HepG2 (cell line): ENCODE data around the gene EIF1AD. TPM values are rescaled to one million over a fixed set of nuclear protein-coding genes. Genes with fewer than 3 reads are reported as not detected.

Experiments
- ATF7-NPFF ChIP-seq: sonication (generic); formaldehyde crosslinking; IDR thresholded peaks from 2 replicates; pipeline ENCODE4 v1.8.1; 2023; ENCODE audit warnings: mild to moderate bottlenecking, low read depth, missing genetic modification reagents, moderate library complexity
- BHLHE40 ChIP-seq: IDR thresholded peaks from 2 replicates; pipeline ENCODE4 v1.6.1; 2011; ENCODE audit warnings: low read length, improper control_type of control experiment
- BRCA1 ChIP-seq: sonication (generic); formaldehyde crosslinking; IDR thresholded peaks from 2 replicates; pipeline ENCODE4 v1.4.0; 2020; ENCODE audit warnings: missing genetic modification reagents
- EHMT2 ChIP-seq: fragments of 200-600 bp; sonication (generic); IDR thresholded peaks from 2 replicates; pipeline ENCODE4 v1.7.0; 2017; ENCODE audit warnings: antibody characterized with exemption, low read depth, low read length, borderline replicate concordance
- ERF ChIP-seq: IDR thresholded peaks from 2 replicates; pipeline ENCODE4 v1.6.1; 2018; ENCODE audit warnings: missing biosample characterization, missing genetic modification reagents
- FOXA3 ChIP-seq: IDR thresholded peaks from 2 replicates; pipeline ENCODE4 v1.6.1; 2016; ENCODE audit warnings: missing genetic modification reagents, missing compliant biosample characterization
- FOXO4 ChIP-seq: sonication (generic); formaldehyde crosslinking; conservative IDR thresholded peaks from 2 replicates; pipeline ENCODE4 v1.8.1; 2023; ENCODE audit warnings: missing genetic modification reagents
- GATAD1 ChIP-seq: IDR thresholded peaks from 2 replicates; pipeline ENCODE4 v1.6.1; 2016; ENCODE audit warnings: missing genetic modification reagents, missing compliant biosample characterization
- HNRNPLL ChIP-seq: fragments of 200-400 bp; formaldehyde crosslinking; IDR thresholded peaks from 2 replicates; pipeline ENCODE4 v1.6.1; 2017; ENCODE audit warnings: mild to moderate bottlenecking, low read depth, low read length; ENCODE audit not compliant: poor library complexity, severe bottlenecking
- TBP ChIP-seq: sonication (generic); formaldehyde crosslinking; IDR thresholded peaks from 2 replicates; pipeline ENCODE4 v1.5.0; 2020; ENCODE audit warnings: missing genetic modification reagents
- ZBTB25 ChIP-seq: IDR thresholded peaks from 2 replicates; pipeline ENCODE4 v1.6.1; 2018; ENCODE audit warnings: missing genetic modification reagents
- ZBTB39 ChIP-seq: sonication (generic); formaldehyde crosslinking; IDR thresholded peaks from 2 replicates; pipeline ENCODE4 v1.5.0; 2020; ENCODE audit warnings: missing genetic modification reagents
- ZNF550 ChIP-seq: sonication (generic); formaldehyde crosslinking; IDR thresholded peaks from 2 replicates; pipeline ENCODE4 v1.4.0; 2020; ENCODE audit warnings: mild to moderate bottlenecking, missing genetic modification reagents, borderline replicate concordance
- ZNF678 ChIP-seq: sonication (generic); formaldehyde crosslinking; IDR thresholded peaks from 2 replicates; pipeline ENCODE4 v1.4.0; 2020; ENCODE audit warnings: mild to moderate bottlenecking, missing genetic modification reagents
- polyA plus RNA-seq, 8 experiments: library from polyadenylated mRNA; depleted of rRNA in 3 of 8; stranded (reverse) in 7 of 8; unstranded in 1 of 8; fragments of >200 nt; fragmentation: Illumina TruSeq in 4 of 8; extraction: Trizol in 4 of 8; gene quantifications; 2 replicates each; pipeline versions ENCODE4 v1.2.1 to v1.2.3, GENCODE V29; 2011 to 2016; ENCODE audit warnings: low read depth in 4 of 8, missing spikeins in 1 of 8, mixed read lengths in 1 of 8; ENCODE audit not compliant: insufficient read depth in 1 of 8
- total RNA-seq, 5 experiments: library from RNA; depleted of rRNA; stranded (reverse); fragments of >200 nt; fragmentation: Illumina TruSeq; extraction: Trizol; gene quantifications; 2 replicates each; pipeline ENCODE4 v1.2.3, GENCODE V29; 2016; ENCODE audit warnings: low read depth in 1 of 5
- TF ChIP-seq, protein P1 (sequence below): sonication (generic); formaldehyde crosslinking; IDR thresholded peaks from 2 replicates; pipeline ENCODE4 v1.5.0; 2020; ENCODE audit warnings: missing genetic modification reagents
- TF ChIP-seq, protein P2 (sequence below): sonication (generic); formaldehyde crosslinking; IDR thresholded peaks from 2 replicates; pipeline ENCODE4 v1.8.1; 2023; ENCODE audit warnings: mild to moderate bottlenecking, missing genetic modification reagents

The EIF1AD gene
- total and polyA plus RNA-seq, 2 of the 13 experiments (the other 11 are each of a cell fraction or from before 2014, with no cell fraction given): 18.2 to 30.8 TPM

GRCh38 chr11:65961267-65962140, 40.5 kb downstream of the EIF1AD start, which contains the start of gene SART1 (continued):
- no peak for TF ChIP-seq BHLHE40
- TF ChIP-seq EHMT2: no peak
- no peak for TF ChIP-seq FOXO4 (CRISPR knock-in tag)
- TF ChIP-seq, protein P1, sequence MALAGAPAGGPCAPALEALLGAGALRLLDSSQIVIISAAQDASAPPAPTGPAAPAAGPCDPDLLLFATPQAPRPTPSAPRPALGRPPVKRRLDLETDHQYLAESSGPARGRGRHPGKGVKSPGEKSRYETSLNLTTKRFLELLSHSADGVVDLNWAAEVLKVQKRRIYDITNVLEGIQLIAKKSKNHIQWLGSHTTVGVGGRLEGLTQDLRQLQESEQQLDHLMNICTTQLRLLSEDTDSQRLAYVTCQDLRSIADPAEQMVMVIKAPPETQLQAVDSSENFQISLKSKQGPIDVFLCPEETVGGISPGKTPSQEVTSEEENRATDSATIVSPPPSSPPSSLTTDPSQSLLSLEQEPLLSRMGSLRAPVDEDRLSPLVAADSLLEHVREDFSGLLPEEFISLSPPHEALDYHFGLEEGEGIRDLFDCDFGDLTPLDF (CRISPR knock-in tag): peak; percentile 84
- 0 out of 2 replicates have a peak, but pooled peaks have one; percentile 71 for TF ChIP-seq ZNF678 (CRISPR knock-in tag)
- TF ChIP-seq FOXA3: peak; percentile 60
- TF ChIP-seq HNRNPLL: peak; percentile 75
- TF ChIP-seq ZBTB25 (CRISPR knock-in tag): peak; percentile 94
- no peak for TF ChIP-seq BRCA1 (CRISPR knock-in tag)
- TF ChIP-seq, protein P2, sequence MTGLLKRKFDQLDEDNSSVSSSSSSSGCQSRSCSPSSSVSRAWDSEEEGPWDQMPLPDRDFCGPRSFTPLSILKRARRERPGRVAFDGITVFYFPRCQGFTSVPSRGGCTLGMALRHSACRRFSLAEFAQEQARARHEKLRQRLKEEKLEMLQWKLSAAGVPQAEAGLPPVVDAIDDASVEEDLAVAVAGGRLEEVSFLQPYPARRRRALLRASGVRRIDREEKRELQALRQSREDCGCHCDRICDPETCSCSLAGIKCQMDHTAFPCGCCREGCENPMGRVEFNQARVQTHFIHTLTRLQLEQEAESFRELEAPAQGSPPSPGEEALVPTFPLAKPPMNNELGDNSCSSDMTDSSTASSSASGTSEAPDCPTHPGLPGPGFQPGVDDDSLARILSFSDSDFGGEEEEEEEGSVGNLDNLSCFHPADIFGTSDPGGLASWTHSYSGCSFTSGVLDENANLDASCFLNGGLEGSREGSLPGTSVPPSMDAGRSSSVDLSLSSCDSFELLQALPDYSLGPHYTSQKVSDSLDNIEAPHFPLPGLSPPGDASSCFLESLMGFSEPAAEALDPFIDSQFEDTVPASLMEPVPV: peak; percentile 78
- TF ChIP-seq GATAD1 (CRISPR knock-in tag): peak; percentile 99
- TF ChIP-seq ATF7-NPFF: peak; percentile 22; the same call in 1 of the 2 replicates
- TF ChIP-seq TBP (CRISPR knock-in tag): no peak
- no peak for TF ChIP-seq ZNF550 (CRISPR knock-in tag)
- TF ChIP-seq ERF: peak; percentile 56
- no peak for TF ChIP-seq ZBTB39
